Ishikawa (cell line): ENCODE measurements around the gene USP53.

Source experiments
- CEBPB ChIP-seq: IDR thresholded peaks from 2 replicates; pipeline ENCODE4 v1.6.1; 2012
- CREB1 ChIP-seq: IDR thresholded peaks from 2 replicates; pipeline ENCODE4 v1.6.1; 2012; ENCODE audit warnings: low read depth
- EGR1 ChIP-seq: IDR thresholded peaks from 2 replicates; pipeline ENCODE4 v1.6.1; 2012
- EP300 ChIP-seq: IDR thresholded peaks from 2 replicates; pipeline ENCODE4 v1.6.1; 2012; ENCODE audit warnings: borderline replicate concordance
- FOXM1 ChIP-seq: IDR thresholded peaks from 2 replicates; pipeline ENCODE4 v1.6.1; 2012; ENCODE audit warnings: low read depth, borderline replicate concordance
- MAX ChIP-seq: IDR thresholded peaks from 2 replicates; pipeline ENCODE4 v1.6.1; 2012
- NFIC ChIP-seq: IDR thresholded peaks from 2 replicates; pipeline ENCODE4 v1.6.1; 2012
- RAD21 ChIP-seq: IDR thresholded peaks from 2 replicates; pipeline ENCODE4 v1.6.1; 2012; ENCODE audit warnings: low read depth
- REST ChIP-seq: IDR thresholded peaks from 2 replicates; pipeline ENCODE4 v1.6.1; 2012; ENCODE audit warnings: low read depth, mild to moderate bottlenecking
- TAF1 ChIP-seq: IDR thresholded peaks from 2 replicates; pipeline ENCODE4 v1.6.1; 2012; ENCODE audit warnings: low read depth, mild to moderate bottlenecking
- TCF12 ChIP-seq: IDR thresholded peaks from 2 replicates; pipeline ENCODE4 v1.6.1; 2012; ENCODE audit warnings: low read depth
- TEAD4 ChIP-seq: IDR thresholded peaks from 2 replicates; pipeline ENCODE4 v1.6.1; 2012
- USF1 ChIP-seq: IDR thresholded peaks from 2 replicates; pipeline ENCODE4 v1.6.1; 2012
- YY1 ChIP-seq: IDR thresholded peaks from 2 replicates; pipeline ENCODE4 v1.6.1; 2012; ENCODE audit warnings: low read depth
- ZBTB7A ChIP-seq: IDR thresholded peaks from 2 replicates; pipeline ENCODE4 v1.6.1; 2012; ENCODE audit warnings: low read depth

Gene USP53

GRCh38 chr4:119218093-119218492 is 5.6 kb downstream of the USP53 start:
- TF ChIP-seq EGR1 (no peak), YY1 (no peak), FOXM1 (no peak), TAF1 (no peak), EP300 (no peak), CREB1 (no peak), RAD21 (no peak), NFIC (no peak), ZBTB7A (no peak), TEAD4 (no peak), TCF12 (no peak), REST (no peak), MAX (no peak), USF1 (no peak), CEBPB (no peak)

GRCh38 chr4:119221412-119221811 is 8.9 kb downstream of the USP53 start:
- TF ChIP-seq FOXM1 (no peak), YY1 (no peak), MAX (no peak), CEBPB (no peak), RAD21 (no peak), EGR1 (no peak), EP300 (no peak), ZBTB7A (no peak), REST (no peak), USF1 (no peak), TEAD4 (no peak), TAF1 (no peak), NFIC (no peak), CREB1 (no peak), TCF12 (no peak)

- no peak for TF ChIP-seq TAF1
- no peak for TF ChIP-seq RAD21
- no peak for TF ChIP-seq CEBPB
- no peak for TF ChIP-seq REST
- TF ChIP-seq TEAD4, result no peak
- TF ChIP-seq NFIC, result no peak
- TF ChIP-seq FOXM1, result no peak
- TF ChIP-seq EGR1, result no peak
- TF ChIP-seq YY1, result no peak
- no peak for TF ChIP-seq USF1
- no peak for TF ChIP-seq TCF12
- TF ChIP-seq EP300, result no peak
- no peak for TF ChIP-seq ZBTB7A
- no peak for TF ChIP-seq MAX
- no peak for TF ChIP-seq CREB1
Observed at GRCh38 chr4:119227690-119228089, 15.2 kb downstream of the USP53 start.

GRCh38 chr4:119228406-119228805 is 15.9 kb downstream of the USP53 start:
- TF ChIP-seq RAD21, result no peak
- no peak for TF ChIP-seq TCF12
- no peak for TF ChIP-seq CREB1
- TF ChIP-seq NFIC, result no peak
- TF ChIP-seq MAX, result no peak
- TF ChIP-seq EP300, result no peak
- TF ChIP-seq YY1, result no peak
- TF ChIP-seq ZBTB7A, result no peak
- TF ChIP-seq USF1, result no peak
- no peak for TF ChIP-seq FOXM1
- TF ChIP-seq TEAD4, result no peak
- no peak for TF ChIP-seq EGR1
